Neural cell (in vitro differentiated cells): ENCODE measurements around the gene PPP3CB.

Experiments
- CTCF ChIP-seq: fragments of 450-650 bp; IDR thresholded peaks from 2 replicates; pipeline ENCODE4 v1.5.1; 2014; ENCODE audit warnings: antibody characterized with exemption, mild to moderate bottlenecking, moderate library complexity; ENCODE audit not compliant: poor library complexity, severe bottlenecking
- EP300 ChIP-seq: fragments of 450-650 bp; conservative IDR thresholded peaks from 2 replicates; pipeline ENCODE4 v1.6.1; 2014; ENCODE audit warnings: antibody characterized with exemption, mild to moderate bottlenecking, moderate library complexity; ENCODE audit not compliant: poor library complexity, severe bottlenecking
- EZH2 ChIP-seq: fragments of 200-600, 300-800 bp; shearing (Covaris generic), sonication (generic); IDR thresholded peaks from 2 replicates; pipeline ENCODE4 v1.6.1; 2014; ENCODE audit warnings: antibody characterized with exemption, low read length, borderline replicate concordance, mild to moderate bottlenecking; ENCODE audit not compliant: insufficient read depth, poor library complexity, severe bottlenecking
- TF ChIP-seq, protein P1 (sequence below): IDR thresholded peaks from 2 replicates; pipeline ENCODE4 v1.6.1; 2012; ENCODE audit warnings: borderline replicate concordance

DNA sequence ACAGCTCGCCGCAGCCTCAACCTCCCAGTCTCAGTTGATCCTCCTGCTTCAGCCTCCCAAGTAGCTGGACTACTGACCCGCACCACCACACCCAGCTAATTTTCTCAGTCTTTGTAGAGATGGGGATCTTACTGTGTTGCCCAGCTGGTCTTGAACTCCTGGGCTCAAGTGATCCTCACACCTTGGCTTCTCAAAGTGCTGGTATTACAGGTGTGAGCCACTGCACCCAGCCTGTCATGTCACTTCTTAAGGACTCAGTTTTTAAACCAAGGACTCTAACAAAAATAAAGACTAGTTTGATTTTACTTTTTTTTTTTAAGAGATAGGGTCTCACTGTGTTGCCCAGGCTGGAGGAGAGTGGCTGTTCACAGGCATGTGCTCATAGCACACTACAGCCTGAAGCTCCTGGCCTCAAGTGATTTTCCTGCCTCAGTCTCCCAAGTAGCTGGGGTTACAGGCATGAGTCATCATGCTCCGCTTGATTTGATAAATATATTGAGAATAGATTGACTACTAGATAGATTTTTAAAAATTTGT lies 16.5 kb upstream of the PPP3CB start:
- no peak for TF ChIP-seq CTCF
- no peak for TF ChIP-seq EZH2
- no peak for TF ChIP-seq EP300
- TF ChIP-seq, protein P1, sequence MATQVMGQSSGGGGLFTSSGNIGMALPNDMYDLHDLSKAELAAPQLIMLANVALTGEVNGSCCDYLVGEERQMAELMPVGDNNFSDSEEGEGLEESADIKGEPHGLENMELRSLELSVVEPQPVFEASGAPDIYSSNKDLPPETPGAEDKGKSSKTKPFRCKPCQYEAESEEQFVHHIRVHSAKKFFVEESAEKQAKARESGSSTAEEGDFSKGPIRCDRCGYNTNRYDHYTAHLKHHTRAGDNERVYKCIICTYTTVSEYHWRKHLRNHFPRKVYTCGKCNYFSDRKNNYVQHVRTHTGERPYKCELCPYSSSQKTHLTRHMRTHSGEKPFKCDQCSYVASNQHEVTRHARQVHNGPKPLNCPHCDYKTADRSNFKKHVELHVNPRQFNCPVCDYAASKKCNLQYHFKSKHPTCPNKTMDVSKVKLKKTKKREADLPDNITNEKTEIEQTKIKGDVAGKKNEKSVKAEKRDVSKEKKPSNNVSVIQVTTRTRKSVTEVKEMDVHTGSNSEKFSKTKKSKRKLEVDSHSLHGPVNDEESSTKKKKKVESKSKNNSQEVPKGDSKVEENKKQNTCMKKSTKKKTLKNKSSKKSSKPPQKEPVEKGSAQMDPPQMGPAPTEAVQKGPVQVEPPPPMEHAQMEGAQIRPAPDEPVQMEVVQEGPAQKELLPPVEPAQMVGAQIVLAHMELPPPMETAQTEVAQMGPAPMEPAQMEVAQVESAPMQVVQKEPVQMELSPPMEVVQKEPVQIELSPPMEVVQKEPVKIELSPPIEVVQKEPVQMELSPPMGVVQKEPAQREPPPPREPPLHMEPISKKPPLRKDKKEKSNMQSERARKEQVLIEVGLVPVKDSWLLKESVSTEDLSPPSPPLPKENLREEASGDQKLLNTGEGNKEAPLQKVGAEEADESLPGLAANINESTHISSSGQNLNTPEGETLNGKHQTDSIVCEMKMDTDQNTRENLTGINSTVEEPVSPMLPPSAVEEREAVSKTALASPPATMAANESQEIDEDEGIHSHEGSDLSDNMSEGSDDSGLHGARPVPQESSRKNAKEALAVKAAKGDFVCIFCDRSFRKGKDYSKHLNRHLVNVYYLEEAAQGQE = no peak
